ENCODE measurements around the gene BRD1.

The BRD1 gene

GRCh38 chr22:49726701-49727101, 101.0 kb downstream of the BRD1 start:
- H3K79me2 ChIP-seq (ENCODE audit: insufficient read depth, low read depth) = no peaks in the 10 kb centered on the region
- no peak overlapping the region for H3K9ac ChIP-seq
- peaks cover 55% of the 10 kb centered on the region for H3K27me3 ChIP-seq (ENCODE audit: insufficient read depth, low read depth)
- H3K4me2 ChIP-seq = no peak overlapping the region
- H3K36me3 ChIP-seq (ENCODE audit: insufficient read depth) = no peaks in the 10 kb centered on the region
- no peak overlapping the region for H3K27ac ChIP-seq
- H3K4me3 ChIP-seq (IDR thresholded peaks at IDR 0.05; ENCODE audit: insufficient read depth, low read depth, low read length) = no peak overlapping the region
- no peaks in the 10 kb centered on the region for H4K20me1 ChIP-seq (ENCODE audit: insufficient read depth)
- no peak for TF ChIP-seq CTCF (conservative IDR thresholded peaks at IDR 0.05; ENCODE audit: low read depth, low read length)
- no peaks in the 10 kb centered on the region for H3K4me1 ChIP-seq (ENCODE audit: low read depth, poor library complexity, severe bottlenecking)
- no peak overlapping the region for H2AFZ ChIP-seq (ENCODE audit: low read depth)

- Histone ChIP-seq H3K4me3 (IDR thresholded peaks at IDR 0.05; ENCODE audit: insufficient read depth, low read depth, low read length) (no peak overlapping the region), H3K4me1 (ENCODE audit: low read depth, poor library complexity, severe bottlenecking) (no peaks in the 10 kb centered on the region), H3K9ac (no peak overlapping the region), H3K27ac (no peak overlapping the region), H4K20me1 (ENCODE audit: insufficient read depth) (no peaks in the 10 kb centered on the region), H3K4me2 (no peak overlapping the region), H2AFZ (ENCODE audit: low read depth) (no peak overlapping the region), H3K27me3 (ENCODE audit: insufficient read depth, low read depth) (peaks cover 50% of the 10 kb centered on the region), H3K79me2 (ENCODE audit: insufficient read depth, low read depth) (no peaks in the 10 kb centered on the region), H3K36me3 (ENCODE audit: insufficient read depth) (no peaks in the 10 kb centered on the region)
- TF ChIP-seq CTCF (conservative IDR thresholded peaks at IDR 0.05; ENCODE audit: low read depth, low read length) = no peak
Observed at GRCh38 chr22:49726022-49726681, 101.5 kb downstream of the BRD1 start.

GRCh38 chr22:49725516-49725915, 102.2 kb downstream of the BRD1 start:
- Histone ChIP-seq H2AFZ (ENCODE audit: low read depth) (no peak overlapping the region), H3K9ac (no peak overlapping the region), H3K27ac (no peak overlapping the region), H3K4me2 (no peak overlapping the region), H3K27me3 (ENCODE audit: insufficient read depth, low read depth) (peaks cover 45% of the 10 kb centered on the region), H4K20me1 (ENCODE audit: insufficient read depth) (no peaks in the 10 kb centered on the region), H3K4me3 (IDR thresholded peaks at IDR 0.05; ENCODE audit: insufficient read depth, low read depth, low read length) (no peak overlapping the region), H3K36me3 (ENCODE audit: insufficient read depth) (no peaks in the 10 kb centered on the region), H3K4me1 (ENCODE audit: low read depth, poor library complexity, severe bottlenecking) (no peaks in the 10 kb centered on the region), H3K79me2 (ENCODE audit: insufficient read depth, low read depth) (no peaks in the 10 kb centered on the region)
- TF ChIP-seq CTCF (conservative IDR thresholded peaks at IDR 0.05; ENCODE audit: low read depth, low read length) = no peak

- no peaks in the 10 kb centered on the region for H4K20me1 ChIP-seq (ENCODE audit: insufficient read depth)
- H3K4me2 ChIP-seq = no peak overlapping the region
- TF ChIP-seq CTCF (conservative IDR thresholded peaks at IDR 0.05; ENCODE audit: low read depth, low read length) = no peak
- no peak overlapping the region for H3K9ac ChIP-seq
- H2AFZ ChIP-seq (ENCODE audit: low read depth) = no peak overlapping the region
- H3K79me2 ChIP-seq (ENCODE audit: insufficient read depth, low read depth) = no peaks in the 10 kb centered on the region
- peaks cover 48% of the 10 kb centered on the region for H3K27me3 ChIP-seq (ENCODE audit: insufficient read depth, low read depth)
- H3K4me1 ChIP-seq (ENCODE audit: low read depth, poor library complexity, severe bottlenecking) = no peaks in the 10 kb centered on the region
- H3K4me3 ChIP-seq (IDR thresholded peaks at IDR 0.05; ENCODE audit: insufficient read depth, low read depth, low read length) = no peak overlapping the region
- H3K27ac ChIP-seq = no peak overlapping the region
- H3K36me3 ChIP-seq (ENCODE audit: insufficient read depth) = no peaks in the 10 kb centered on the region
Observed at GRCh38 chr22:49724893-49725489, 102.7 kb downstream of the BRD1 start.
